HG03460 (cell line): Measurements from ENCODE around the gene RERE.
"Not testable (repeated sequence)": the region's sequence is repeated elsewhere in the genome, so short reads cannot be mapped to it uniquely, and the experiment has no call there.

ENCODE experiments used
- ATAC-seq: cut with Tn5 transposase; IDR thresholded peaks from one replicate; pipeline ENCODE4 v1.9.1; 2021; ENCODE audit not compliant: unreplicated experiment

The RERE gene

DNA sequence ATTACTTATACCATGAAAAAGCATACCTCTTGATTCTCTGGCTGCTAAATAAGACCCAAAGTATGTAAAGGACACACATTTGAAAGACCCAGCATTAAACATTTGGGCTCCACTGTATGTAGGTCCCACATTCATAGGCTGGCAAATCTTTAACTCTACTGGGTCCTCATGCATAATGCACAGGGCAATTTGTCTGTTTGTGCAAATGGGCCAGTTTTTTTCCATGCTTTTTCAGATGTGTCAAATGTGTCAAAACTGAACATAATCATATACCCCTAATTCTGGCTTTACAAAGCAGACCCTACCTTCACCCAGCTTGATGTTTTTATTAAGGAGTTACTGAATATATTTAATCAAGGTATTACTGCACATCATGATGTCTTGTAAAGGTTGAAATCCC lies 63.7 kb downstream of the RERE start:
- no peak for ATAC-seq

DNA sequence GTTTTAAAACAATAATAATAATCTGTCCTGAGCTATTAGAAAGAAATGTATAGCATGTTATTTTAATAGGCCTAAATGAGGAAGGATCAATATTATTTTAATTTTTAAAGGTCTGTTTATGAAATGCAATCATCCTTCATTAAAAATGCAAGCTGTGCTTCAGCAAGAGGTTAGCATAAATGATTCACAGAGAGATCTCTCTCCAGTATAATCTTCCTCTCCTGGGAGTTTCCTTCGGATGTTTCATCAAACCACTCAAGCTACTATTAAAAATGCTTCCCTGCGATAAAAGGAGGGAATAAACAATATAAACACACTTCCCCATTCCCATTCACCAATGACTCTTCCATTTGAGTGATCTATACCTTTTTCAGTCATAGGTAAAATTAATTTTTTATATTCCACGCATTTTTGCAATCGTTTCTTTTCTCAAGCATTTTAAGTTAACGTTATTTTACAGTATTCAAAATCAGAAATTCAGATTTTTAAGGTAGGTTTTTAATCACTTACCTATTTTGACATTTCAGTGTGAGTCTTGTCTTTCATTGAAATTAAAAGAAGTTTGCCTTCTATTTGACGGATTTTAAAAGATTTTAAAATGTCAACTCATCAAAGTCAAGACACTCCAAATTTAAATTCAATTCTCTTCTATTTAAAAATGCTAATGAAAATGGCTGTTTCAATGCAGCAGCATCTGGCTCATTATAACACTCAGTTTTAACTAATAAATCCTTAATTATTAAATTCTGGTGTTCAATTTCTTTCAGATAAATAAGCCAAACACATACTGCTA lies 64.3 kb downstream of the RERE start:
- ATAC-seq = no peak

DNA sequence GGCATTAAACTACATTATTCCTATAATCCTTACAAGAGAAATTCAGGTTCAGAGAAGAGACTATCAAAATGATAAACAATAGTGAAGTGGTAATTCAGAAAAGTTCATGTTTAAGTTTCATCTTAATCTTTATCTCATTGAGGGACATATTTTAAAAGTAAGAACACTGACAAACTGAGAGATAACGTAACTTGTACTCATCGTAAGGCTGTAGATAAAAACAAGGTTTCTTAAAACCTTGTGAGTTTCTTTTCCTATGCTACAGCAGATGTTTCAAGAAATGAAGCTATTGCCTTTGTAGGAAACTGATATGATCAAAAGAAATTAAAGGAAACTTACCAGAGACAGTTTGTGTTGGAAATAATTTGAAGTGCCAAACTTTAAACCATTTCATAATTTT lies 65.0 kb downstream of the RERE start:
- ATAC-seq = no peak

DNA sequence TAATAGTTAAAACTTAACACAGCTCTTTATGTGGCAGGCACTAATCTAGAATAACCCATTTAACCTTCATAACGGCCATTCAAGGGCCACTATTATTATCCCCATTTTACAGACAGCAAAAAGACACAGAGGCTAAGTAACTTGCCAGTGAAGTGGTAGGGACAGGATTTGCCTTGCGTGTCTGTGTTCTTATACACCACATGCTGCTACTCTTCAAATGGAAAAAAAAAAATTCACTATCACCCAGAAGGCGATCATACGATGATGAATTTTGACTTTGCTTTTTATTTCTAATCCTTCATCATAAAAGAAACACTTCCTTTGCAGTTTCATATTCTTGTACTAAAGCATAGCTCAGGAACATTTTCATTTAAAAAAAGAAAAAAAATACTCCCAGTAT lies 65.5 kb downstream of the RERE start:
- no peak for ATAC-seq

DNA sequence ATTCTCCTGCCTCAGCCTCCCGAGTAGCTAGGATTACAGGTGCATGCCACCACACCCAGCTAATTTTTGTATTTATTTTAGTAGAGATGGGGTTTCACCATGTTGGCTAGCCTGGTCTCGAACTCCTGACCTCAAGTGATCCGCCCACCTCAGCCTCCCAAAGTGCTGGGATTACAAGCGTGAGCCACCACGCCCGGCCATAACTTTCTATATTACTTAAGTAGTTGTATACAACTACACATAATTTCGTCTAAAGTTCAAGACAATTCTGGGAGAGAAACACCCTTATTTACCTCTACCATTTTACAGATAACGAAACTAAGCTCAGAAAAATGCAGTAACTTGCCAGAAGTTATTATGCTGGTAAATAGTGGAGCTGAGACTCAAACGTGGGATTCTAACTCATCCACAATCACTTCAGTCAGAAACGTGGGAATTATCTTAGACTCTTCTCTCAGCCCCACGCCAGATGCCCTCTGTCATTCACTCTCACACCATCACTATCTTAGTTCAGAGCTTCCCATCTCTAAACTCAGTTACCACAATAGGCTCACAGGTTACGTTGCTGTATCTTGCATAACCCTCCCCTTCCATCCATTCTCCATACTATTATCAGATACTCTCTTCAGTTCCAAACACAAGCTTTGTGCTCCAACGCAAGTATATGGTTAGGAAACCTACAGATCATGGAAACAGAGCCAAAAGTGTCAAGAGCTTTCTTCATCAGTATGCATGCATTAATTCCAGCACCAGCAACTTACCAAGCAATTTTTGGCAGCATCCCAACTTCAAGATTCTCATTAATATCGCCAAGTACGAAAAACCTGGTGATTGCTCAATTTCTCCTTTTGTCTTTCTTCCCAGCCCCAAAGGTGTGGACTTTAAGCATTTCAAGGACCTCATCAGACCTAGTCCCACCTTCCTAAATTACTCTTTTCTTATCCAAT lies 69.3 kb downstream of the RERE start:
- no peak for ATAC-seq

DNA sequence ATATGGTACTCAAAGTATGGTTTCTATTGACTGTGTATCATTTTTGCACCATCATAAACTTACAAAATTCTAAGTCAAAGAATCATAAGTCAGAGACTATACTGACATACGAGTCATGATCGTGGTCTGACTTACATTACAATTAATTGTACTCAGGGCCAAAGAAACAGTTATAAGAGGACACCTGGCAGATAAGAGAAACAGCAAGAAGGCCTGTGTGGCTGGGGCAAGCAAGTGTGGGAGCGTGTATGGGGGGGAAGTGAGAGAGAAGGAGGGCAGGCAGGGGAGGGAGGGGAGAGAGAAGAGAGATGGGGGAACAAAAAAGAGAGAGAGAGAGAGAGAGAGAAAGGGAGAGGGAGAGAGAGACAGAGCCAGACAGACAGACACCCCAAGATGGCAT lies 70.9 kb downstream of the RERE start:
- no peak for ATAC-seq

DNA sequence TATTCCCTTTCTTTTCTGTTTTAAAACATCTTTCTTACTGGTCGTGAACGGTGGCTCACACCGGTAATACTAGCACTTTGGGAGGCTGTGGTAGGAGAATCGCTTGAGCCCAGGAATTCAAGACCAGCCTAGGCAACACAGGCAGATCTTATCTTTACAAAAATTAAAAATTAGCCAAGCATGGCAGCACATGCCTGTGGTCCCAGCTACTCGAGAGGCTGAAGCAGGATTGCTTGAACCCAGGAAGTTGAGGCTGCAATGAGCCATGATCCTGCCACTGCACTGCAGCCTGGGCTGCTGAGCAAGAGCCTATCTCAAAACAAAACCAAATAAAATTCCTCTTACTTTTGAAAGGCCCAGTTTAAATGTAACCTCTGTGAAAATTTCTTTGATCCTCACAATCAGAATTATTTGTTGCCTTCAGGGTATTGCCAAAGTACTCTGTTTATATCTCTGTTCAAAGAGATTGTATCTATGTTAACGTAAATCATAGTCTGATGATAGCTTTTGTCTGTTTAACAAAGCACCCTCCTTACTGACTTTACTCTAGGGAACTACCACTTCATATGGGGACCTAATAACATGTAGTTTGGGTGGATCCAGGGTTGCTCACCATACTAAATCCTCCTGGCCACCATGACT lies 71.6 kb downstream of the RERE start:
- ATAC-seq = no peak

DNA sequence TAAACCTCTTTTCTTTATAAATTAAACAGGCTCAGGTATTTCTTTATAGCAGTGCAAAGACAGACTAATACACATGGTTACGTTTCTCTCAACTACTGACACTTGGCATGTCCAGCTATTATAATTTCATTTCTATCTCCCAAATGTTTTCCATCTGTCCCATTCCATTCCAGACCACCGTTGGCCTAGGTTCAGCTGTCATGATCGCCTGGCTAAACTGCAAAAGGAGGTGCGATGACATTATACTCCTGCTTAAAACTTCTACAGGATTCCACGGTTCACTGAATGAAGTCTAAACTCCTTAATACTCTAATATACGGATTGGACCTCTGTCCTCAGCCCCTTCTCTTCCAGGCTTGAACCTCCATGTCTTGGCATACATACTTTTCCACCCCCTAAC lies 72.1 kb downstream of the RERE start:
- ATAC-seq = no peak

DNA sequence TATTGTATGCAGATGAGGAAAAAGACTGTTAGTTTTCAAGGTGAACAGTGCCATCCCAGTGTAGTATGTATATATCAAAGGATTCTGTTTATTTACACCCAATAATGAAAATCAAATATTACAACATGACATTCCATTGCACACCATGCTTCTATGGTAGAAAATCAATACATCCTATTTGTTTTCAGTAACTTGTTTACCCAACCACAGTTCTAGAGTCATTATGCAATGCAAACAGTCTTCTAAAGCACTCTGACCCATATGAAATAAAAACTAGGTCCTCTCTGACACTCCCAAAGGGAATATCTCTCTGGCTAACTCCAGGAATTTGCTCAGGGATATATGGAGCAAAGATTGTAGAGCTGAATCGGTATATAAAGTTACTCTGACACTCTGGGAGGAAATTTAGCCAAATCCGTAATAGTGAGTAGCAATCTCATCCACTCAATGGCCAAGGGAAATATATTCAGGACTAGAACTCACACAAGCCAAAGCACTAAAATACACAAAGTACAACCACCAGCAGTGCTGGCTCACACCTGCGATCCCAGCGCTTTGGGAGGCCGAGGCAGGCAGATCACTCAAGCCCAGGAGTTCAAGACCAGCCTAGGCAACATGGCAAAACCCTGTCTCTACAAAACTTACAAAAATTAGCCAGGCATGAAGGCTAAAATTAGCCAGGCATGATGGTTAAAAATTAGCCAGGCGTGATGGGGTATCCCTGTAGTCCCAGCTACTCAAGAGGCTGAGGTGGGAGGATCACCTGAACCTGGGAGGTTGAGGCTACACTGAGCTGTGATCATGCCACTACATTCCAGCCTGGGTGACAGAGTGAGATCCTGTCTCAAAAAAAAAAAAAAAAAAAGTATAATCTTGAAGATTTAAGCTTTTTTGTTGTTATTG lies 75.2 kb downstream of the RERE start:
- no peak for ATAC-seq

DNA sequence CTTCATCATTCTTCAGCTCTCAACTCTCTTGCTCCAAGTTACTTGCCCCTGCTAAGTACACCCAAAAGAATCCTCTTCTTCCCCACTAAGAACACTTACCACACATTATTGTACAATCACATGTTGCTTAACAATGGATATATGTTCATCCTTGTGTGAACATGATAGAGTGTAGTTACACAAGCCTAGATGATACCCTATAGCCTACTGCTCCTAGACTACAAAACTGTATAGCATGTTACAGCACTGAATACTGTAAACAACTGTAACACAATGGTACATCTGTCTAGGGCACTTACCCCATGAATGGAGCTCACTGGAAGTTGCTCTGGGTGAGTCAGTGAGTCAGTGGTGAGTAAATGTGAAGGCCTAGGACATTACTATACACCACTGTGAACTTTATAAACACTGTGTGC lies 77.4 kb downstream of the RERE start:
- ATAC-seq = no peak

DNA sequence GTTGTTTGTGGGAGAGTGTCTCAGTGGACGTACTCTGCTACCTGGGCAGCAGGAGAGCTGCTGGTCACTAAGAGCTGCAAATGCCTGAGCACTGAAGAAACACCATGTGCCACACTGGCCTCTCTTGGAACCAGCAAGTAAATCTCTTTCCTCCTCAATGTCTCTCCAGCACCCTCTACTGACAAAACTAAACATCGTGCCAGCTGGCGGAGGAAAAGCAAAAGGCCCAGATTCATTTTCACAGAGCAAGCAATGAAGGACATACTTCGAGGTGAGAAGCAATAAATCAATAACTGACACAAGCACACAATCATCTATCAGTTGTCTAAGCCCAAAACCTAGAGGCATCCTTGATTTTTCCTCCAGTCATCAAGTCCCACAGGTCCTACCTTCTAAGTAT lies 78.1 kb downstream of the RERE start:
- no peak for ATAC-seq

DNA sequence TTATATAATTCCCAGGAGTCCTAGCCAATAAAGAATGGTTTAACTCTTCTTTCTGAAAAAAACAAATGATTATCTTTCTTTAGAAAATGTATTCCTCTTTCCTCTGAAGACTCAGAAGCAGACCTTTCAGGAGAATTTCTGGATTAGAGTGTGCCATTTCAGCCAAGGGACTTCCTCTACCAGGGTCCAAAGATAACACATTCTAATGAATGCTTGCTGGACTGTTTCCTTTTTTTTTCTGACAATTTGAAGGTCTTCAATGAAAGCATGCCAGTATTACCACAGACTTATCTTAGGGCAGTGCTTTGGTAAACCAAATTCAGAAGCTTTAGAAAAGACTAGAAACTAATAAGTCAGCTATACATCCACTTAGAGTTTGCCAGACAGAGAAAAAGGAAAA lies 80.5 kb downstream of the RERE start:
- ATAC-seq = no peak

DNA sequence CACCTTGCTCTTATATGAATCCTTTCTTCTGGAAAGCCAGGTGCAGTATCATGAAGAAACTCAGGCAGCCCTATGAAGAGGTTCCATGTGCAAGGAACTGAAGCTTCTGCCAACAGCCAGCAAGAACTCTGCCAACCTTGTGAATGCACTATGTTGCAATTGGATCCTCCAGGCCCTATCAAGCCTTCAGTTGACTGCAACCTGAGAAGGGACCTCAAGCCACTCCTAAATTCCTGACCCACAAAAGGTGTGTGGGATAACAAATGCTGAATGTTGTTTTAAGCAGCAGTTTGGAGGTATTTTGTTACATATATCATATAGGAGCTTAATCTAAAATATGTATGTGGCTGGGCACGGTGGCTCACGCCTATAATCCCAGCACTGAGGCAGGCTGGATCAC lies 84.0 kb downstream of the RERE start:
- no peak for ATAC-seq

DNA sequence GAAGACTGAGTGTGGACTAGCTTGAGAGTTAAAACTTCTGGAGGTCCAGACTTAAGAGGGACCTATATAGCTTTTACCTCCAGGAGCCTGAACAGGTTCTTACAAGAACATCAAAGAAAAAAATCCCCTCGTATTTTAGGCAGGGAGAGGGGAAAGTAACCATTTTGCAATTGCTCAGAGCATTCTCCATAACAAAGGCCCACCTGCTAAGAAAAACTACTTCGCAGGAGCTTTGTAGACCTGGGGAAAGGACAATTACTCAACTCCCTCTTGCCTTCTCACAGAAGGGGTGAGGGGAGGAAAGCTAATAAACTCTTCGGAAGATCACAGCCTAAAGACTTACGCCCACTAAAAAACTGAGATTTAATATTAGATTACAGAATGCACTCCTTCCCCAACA lies 86.3 kb downstream of the RERE start:
- ATAC-seq = no peak

DNA sequence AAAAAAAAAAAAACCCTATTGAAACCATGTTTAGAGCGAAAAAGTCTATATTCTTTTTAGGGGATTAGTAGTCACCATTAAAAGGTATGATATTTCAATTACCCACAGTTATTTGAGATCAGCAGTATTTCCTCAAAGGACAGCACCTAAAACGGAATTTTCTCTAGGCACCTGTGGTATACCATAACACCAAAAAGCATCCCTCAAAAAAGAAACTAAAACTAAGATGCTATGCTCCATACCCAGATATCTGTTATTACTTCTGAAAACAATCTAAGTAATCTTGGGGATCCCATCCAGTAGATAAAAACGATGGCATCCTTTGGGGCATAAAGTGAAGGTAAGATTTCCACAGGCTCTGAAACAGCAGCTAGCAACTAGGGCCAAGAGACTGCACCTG lies 89.0 kb downstream of the RERE start:
- ATAC-seq = no peak

DNA sequence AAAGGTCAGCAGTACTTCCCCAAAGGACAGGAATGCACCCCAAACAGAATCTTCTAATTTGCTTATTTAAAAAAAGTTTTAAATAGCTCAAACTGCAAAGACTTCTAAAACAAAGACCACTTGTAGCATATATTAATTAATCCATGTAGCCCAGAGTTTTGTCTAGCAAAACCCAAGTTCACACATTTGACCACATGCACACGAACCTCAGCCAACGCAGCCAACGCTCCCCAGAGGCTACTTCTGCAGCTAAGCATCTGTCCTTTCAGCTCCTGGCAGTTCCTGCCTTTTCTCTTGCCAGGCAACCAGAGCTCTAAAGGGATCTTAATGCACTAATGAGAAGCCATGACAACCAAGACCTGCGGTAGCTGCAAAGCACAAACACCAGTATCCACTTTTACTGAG lies 89.6 kb downstream of the RERE start:
- no peak for ATAC-seq

DNA sequence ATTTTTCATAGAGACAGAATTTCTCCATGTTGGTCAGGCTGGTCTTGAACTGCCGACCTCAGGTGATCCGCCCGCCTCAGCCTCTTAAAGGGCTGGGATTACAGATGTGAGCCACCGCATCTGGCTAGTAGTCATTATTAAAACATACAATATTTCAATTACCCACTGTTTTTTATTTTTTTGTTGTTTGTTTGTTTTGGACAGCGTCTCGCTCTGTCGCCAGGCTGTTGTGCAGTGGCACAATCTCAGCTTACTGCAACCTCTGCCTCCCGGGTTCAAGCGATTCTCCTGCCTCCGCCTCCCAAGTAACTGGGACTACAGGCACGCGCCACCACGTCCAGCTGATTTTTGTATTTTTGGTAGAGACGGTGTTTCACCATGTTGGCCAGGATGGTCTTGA lies 90.1 kb downstream of the RERE start:
- not testable (repeated sequence) for ATAC-seq

DNA sequence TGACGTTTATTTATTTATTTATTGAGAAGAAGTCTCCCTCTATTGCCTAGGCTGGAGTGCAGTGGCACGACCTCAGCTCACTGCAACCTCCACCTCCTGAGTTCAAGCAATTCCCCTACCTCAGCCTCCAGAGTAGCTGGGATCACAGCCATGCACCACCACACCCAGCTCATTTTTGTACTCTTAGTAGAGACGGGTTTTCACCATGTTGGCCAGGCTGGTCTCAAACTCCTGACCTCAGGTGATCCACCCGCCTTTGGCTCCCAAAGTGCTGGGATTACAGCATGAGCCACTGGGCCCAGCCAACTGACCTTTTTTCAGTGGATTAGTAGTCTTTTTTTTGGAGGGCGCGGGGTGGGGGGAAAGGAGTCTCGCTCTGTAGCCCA lies 90.6 kb downstream of the RERE start:
- ATAC-seq = not testable (repeated sequence)

DNA sequence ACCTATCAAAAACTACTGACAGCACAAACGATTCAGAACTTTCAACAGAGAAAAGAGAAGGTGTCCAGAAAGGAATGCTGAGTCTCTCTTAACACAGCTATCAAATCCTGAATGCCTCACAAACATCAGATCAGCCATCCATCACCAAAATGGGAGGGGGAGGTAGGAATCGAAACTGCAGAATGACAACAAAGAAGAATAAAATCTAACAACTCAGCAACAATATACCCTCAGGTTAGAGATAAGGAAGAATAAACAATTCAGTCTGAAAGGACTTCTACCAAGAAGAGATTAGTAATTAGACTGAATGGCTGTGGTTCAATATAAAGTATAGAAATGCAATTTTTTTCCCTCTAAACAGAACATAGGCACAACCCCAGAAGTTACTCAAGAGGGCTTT lies 94.4 kb downstream of the RERE start:
- ATAC-seq = no peak

DNA sequence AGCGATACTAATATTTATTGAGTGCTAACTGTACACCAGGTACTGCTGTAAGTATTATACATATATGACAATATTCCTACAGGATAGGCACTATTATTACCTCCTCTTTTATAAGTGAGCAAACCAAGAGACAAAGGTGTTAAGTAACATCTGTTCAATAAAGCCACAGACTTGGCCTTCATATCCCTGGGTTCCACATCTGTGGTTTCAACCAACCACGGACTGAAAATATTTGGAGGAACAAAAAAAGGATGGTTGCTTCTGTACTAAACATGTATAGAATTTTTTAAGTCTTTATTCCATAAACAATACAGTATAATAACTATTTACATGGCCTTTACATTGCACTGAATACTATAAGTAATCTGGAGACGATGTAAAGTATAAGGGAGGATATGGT lies 95.1 kb downstream of the RERE start:
- no peak for ATAC-seq
